Fibroblast of lung (primary cell): ENCODE data around the gene ZNF672.

Experiments
- CTCF ChIP-seq, 2 donors: IDR thresholded peaks in 1 of 2; conservative IDR thresholded peaks in 1 of 2; 1 replicate in 1 of 2; 2 replicates in 1 of 2; pipeline ENCODE4 v1.5.1; 2011 to 2012; ENCODE audit warnings: low read length in 2 of 2, control low read depth in 1 of 2, inconsistent platforms in 1 of 2, low read depth in 1 of 2, mild to moderate bottlenecking in 1 of 2
- EZH2 ChIP-seq: IDR thresholded peaks from 2 replicates; pipeline ENCODE4 v1.5.1; 2012; ENCODE audit warnings: low read length, control low read depth, mild to moderate bottlenecking; ENCODE audit errors: missing control alignments

DNA sequence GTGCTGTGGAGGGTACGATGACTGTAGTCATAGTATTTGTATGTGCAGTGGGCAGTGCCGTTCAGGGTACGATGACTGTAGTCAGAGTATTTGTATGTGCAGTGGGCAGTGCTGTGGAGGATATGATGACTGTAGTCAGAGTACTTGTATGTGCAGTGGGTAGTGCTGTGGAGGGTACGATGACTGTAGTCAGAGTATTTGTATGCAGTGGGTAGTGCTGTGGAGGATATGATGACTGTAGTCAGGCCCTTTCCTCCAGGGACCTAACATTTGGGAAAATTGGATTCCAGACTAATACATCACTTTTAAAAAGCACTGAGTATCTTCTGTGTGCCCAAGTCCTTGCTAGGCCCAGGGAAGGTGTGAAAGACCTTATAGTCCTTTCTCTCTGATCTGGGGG lies 2.9 kb downstream of the ZNF672 start:
- TF ChIP-seq CTCF (conservative IDR thresholded peaks at IDR 0.05 in 1 of 2, IDR thresholded peaks at IDR 0.05 in 1 of 2; ENCODE audit: low read depth in 1 of 2, low read length in 2 of 2) (no peak), EZH2 (no peak)
